Measurements from ENCODE around the gene ERAS.
"Not testable (repeated sequence)": the region's sequence is repeated elsewhere in the genome, so short reads cannot be mapped to it uniquely, and the experiment has no call there.

ERAS gene

DNA sequence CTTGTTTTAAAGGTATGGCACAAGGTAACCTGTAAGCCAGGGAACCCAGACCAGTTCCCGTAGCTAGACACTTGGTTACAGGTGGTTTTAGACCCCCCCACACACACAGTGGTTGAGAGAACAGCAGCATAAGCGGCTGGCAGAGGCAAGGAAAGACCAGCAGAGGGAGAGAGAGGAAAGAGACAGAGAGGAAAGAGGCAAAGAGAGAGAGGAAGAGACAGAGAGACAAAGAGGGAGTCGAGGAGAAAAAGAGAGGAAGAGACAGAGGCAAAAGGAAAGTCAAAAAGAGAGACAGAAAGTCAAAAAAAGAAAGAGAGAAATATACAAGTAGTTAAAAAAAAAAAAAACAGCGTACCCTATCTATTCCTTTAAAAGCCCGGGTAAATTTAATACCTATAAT lies 28.6 kb downstream of the ERAS start:
- peak; percentile 44 for DNase-seq (ENCODE audit: low read depth)
- TF ChIP-seq, protein P1, sequence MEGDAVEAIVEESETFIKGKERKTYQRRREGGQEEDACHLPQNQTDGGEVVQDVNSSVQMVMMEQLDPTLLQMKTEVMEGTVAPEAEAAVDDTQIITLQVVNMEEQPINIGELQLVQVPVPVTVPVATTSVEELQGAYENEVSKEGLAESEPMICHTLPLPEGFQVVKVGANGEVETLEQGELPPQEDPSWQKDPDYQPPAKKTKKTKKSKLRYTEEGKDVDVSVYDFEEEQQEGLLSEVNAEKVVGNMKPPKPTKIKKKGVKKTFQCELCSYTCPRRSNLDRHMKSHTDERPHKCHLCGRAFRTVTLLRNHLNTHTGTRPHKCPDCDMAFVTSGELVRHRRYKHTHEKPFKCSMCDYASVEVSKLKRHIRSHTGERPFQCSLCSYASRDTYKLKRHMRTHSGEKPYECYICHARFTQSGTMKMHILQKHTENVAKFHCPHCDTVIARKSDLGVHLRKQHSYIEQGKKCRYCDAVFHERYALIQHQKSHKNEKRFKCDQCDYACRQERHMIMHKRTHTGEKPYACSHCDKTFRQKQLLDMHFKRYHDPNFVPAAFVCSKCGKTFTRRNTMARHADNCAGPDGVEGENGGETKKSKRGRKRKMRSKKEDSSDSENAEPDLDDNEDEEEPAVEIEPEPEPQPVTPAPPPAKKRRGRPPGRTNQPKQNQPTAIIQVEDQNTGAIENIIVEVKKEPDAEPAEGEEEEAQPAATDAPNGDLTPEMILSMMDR (conservative IDR thresholded peaks at IDR 0.05; ENCODE audit: low read depth, low read length), result peak; percentile 67
- H3K4me3 ChIP-seq (ENCODE audit: low read depth, low read length), result no peak overlapping the region

- DNase-seq (ENCODE audit: low read depth), result peak; percentile 83
- TF ChIP-seq, protein P1 (conservative IDR thresholded peaks at IDR 0.05; ENCODE audit: low read depth, low read length), result no peak
- H3K4me3 ChIP-seq (ENCODE audit: low read depth, low read length), result no peak overlapping the region
Observed at GRCh38 chrX:48864210-48864609, 37.9 kb downstream of the ERAS start.

DNA sequence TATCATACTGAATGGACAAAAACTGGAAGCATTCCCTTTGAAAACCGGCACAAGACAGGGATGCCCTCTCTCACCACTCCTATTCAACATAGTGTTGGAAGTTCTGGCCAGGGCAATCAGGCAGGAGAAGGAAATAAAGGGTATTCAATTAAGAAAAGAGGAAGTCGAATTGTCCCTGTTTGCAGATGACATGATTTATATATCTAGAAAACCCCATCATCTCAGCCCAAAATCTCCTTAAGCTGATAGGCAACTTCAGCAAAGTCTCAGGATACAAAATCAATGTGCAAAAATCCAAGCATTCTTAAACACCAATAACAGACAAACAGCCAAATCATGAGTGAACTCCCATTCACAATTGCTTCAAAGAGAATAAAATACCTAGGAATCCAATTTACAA lies 45.7 kb downstream of the ERAS start:
- H3K4me3 ChIP-seq (ENCODE audit: low read depth, low read length); DNase-seq (ENCODE audit: low read depth): not testable (repeated sequence)

DNA sequence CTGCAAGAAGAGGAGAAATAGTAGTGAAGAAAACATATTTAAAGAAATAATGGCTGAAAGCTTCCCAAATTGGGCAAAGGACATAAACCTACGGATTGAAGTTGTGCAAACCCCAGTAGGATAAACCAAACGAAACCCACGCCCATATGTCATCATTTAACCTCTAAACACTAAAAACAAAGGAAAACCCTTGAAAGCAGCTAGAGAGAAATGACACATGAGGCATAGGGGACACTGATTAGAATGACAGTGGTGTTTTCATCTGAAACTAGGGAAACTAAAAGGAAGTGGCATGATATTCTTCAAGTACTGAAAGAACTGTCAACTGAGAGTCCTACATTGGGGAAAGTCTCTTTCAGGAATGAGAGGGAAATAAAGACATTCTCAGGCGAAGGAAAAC lies 50.6 kb downstream of the ERAS start:
- not testable (repeated sequence) for DNase-seq (ENCODE audit: low read depth); H3K4me3 ChIP-seq (ENCODE audit: low read depth, low read length)
